Mesenchymal stem cell (in vitro differentiated cells and primary cell): ENCODE measurements around the gene MTCL1.

ENCODE experiments used
- DNase-seq: peaks from one replicate; pipeline ENCODE4 v3.0.0-alpha.2; 2013
- H2AFZ ChIP-seq: one replicate; pipeline ENCODE4 v1.6.1; 2013; ENCODE audit warnings: low read depth, mild to moderate bottlenecking, control low read depth, inconsistent platforms, low read length, moderate library complexity
- H2AK5ac ChIP-seq: 2 replicates; pipeline ENCODE4 v1.6.1; 2013; ENCODE audit warnings: low read length, moderate library complexity, mild to moderate bottlenecking, inconsistent platforms; ENCODE audit not compliant: severe bottlenecking
- H2BK120ac ChIP-seq: one replicate; pipeline ENCODE4 v1.6.1; 2013; ENCODE audit warnings: low read depth, mild to moderate bottlenecking, inconsistent platforms, low read length, moderate library complexity
- H2BK12ac ChIP-seq, 2 experiments: one replicate each; pipeline ENCODE4 v1.6.1; 2013; ENCODE audit warnings: inconsistent platforms in 2 of 2, low read length in 2 of 2, mild to moderate bottlenecking in 2 of 2, moderate library complexity in 2 of 2, control low read depth in 1 of 2
- H2BK15ac ChIP-seq: one replicate; pipeline ENCODE4 v1.6.1; 2013; ENCODE audit warnings: mild to moderate bottlenecking, low read depth, inconsistent platforms; ENCODE audit not compliant: poor library complexity, severe bottlenecking
- H2BK5ac ChIP-seq: 2 replicates; pipeline ENCODE4 v1.6.1; 2013; ENCODE audit warnings: low read depth, mild to moderate bottlenecking, low read length, control low read depth, inconsistent platforms; ENCODE audit not compliant: poor library complexity, severe bottlenecking
- H3K14ac ChIP-seq, 2 experiments: one replicate each; pipeline ENCODE4 v1.6.1; 2013; ENCODE audit warnings: inconsistent platforms in 2 of 2, low read length in 2 of 2, control low read depth in 1 of 2, mild to moderate bottlenecking in 1 of 2, moderate library complexity in 1 of 2
- H3K18ac ChIP-seq, 2 experiments: one replicate each; pipeline ENCODE4 v1.6.1; 2013; ENCODE audit warnings: inconsistent platforms in 2 of 2, low read length in 2 of 2, control low read depth in 1 of 2, low read depth in 1 of 2, mild to moderate bottlenecking in 1 of 2
- H3K23ac ChIP-seq, 2 experiments: one replicate each; pipeline ENCODE4 v1.6.1; 2013; ENCODE audit warnings: inconsistent platforms in 2 of 2, low read length in 2 of 2, mild to moderate bottlenecking in 2 of 2, moderate library complexity in 2 of 2, control low read depth in 1 of 2
- H3K27ac ChIP-seq: 2 replicates; pipeline ENCODE4 v1.5.1; 2013; ENCODE audit warnings: mild to moderate bottlenecking, moderate library complexity, low read length, control low read depth, inconsistent platforms; ENCODE audit not compliant: poor library complexity, severe bottlenecking
- H3K27me3 ChIP-seq, 2 experiments: 2 replicates each; pipeline versions ENCODE4 v1.6.1 to v1.7.0; 2013; ENCODE audit warnings: low read length in 2 of 2, mild to moderate bottlenecking in 2 of 2, moderate library complexity in 2 of 2, control low read depth in 1 of 2, inconsistent platforms in 1 of 2; ENCODE audit not compliant: control insufficient read depth in 1 of 2, insufficient read depth in 1 of 2
- H3K36me3 ChIP-seq, 2 experiments: 2 replicates each; pipeline versions ENCODE4 v1.6.1 to v1.7.0; 2013; ENCODE audit warnings: low read length in 2 of 2, control low read depth in 1 of 2, inconsistent platforms in 1 of 2, low read depth in 1 of 2, mild to moderate bottlenecking in 1 of 2; ENCODE audit not compliant: insufficient read depth in 2 of 2, control insufficient read depth in 1 of 2
- H3K4ac ChIP-seq, 2 experiments: one replicate each; pipeline ENCODE4 v1.6.1; 2013; ENCODE audit warnings: inconsistent platforms in 2 of 2, low read length in 2 of 2, mild to moderate bottlenecking in 2 of 2, moderate library complexity in 2 of 2, control low read depth in 1 of 2, low read depth in 1 of 2
- H3K4me1 ChIP-seq: 2 replicates; pipeline ENCODE4 v1.6.1; 2013; ENCODE audit warnings: low read depth, low read length, control low read depth; ENCODE audit not compliant: control insufficient read depth, insufficient read depth
- H3K4me2 ChIP-seq: 2 replicates; pipeline ENCODE4 v1.6.1; 2013; ENCODE audit warnings: low read length, mild to moderate bottlenecking, inconsistent platforms; ENCODE audit not compliant: poor library complexity, severe bottlenecking
- H3K4me3 ChIP-seq, 2 experiments: 2 replicates each; pipeline versions ENCODE4 v1.5.1 to v1.7.0; 2013; ENCODE audit warnings: low read length in 2 of 2, mild to moderate bottlenecking in 2 of 2, control low read depth in 1 of 2, low read depth in 1 of 2; ENCODE audit not compliant: insufficient read depth in 1 of 2
- H3K79me1 ChIP-seq: replicated peaks from 2 replicates; pipeline ENCODE4 v1.6.1; 2013; ENCODE audit warnings: mild to moderate bottlenecking, control low read depth, low read length, inconsistent platforms; ENCODE audit not compliant: poor library complexity, severe bottlenecking
- H3K9ac ChIP-seq: 2 replicates; pipeline ENCODE4 v1.7.0; 2013; ENCODE audit warnings: mild to moderate bottlenecking, low read length, moderate library complexity
- H3K9me3 ChIP-seq: 2 replicates; pipeline ENCODE4 v1.7.0; 2013; ENCODE audit warnings: mild to moderate bottlenecking, low read length; ENCODE audit not compliant: control insufficient read depth
- H4K8ac ChIP-seq: one replicate; pipeline ENCODE4 v1.6.1; 2013; ENCODE audit warnings: inconsistent platforms, mild to moderate bottlenecking, low read length, moderate library complexity
- H4K91ac ChIP-seq: one replicate; pipeline ENCODE4 v1.6.1; 2013; ENCODE audit warnings: mild to moderate bottlenecking, low read length, inconsistent platforms
- WGBS: methylation state at CpG from one replicate; pipeline ENCODE4 v1.1.7; 2013; ENCODE audit warnings: mixed read lengths; 5-methylcytosine and 5-hydroxymethylcytosine counted together

Gene MTCL1

DNA sequence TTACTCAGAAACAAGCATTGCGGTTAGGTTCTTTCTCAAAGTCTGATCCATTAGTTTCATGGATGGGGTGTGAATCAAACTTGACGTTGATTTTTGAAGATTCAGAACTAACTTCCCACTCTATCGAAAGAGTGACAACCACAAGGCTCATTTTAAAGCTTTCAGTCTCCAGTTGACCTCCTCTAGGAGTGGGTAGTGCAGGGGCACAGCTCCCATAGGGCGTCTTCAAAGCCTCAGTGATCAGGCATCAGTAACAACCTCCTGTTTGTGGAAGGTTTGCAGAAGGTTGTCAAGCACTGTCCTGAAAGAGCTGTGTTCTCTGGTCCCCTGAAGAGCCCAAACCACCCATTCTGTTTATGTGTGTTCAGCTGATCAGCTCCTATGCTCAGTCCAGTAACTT, 10.2 kb downstream of the MTCL1 start:
- H2AFZ ChIP-seq, result no peak overlapping the region
- H3K4me3 ChIP-seq, result no peak overlapping the region
- no peak overlapping the region for H3K23ac ChIP-seq
- no peaks in the 10 kb centered on the region for H3K9me3 ChIP-seq
- H2BK5ac ChIP-seq, result no peak overlapping the region
- H3K18ac ChIP-seq, result no peak overlapping the region
- H2BK12ac ChIP-seq, result no peak overlapping the region
- no peaks in the 10 kb centered on the region for H3K27me3 ChIP-seq
- no peak overlapping the region for H4K91ac ChIP-seq
- WGBS, result 91% methylated on average over 4 of the region's 4 CpGs
- H2AK5ac ChIP-seq, result no peak overlapping the region
- H3K4ac ChIP-seq, result no peak overlapping the region
- peaks cover 23% of the 10 kb centered on the region for H3K4me1 ChIP-seq
- peaks cover 35 to 79% of the 10 kb centered on the region in 2 experiments for H3K36me3 ChIP-seq
- no peak overlapping the region for H3K14ac ChIP-seq
- H2BK120ac ChIP-seq, result no peak overlapping the region
- H4K8ac ChIP-seq, result no peak overlapping the region
- no peak overlapping the region for H2BK15ac ChIP-seq
- H3K79me1 ChIP-seq, result peaks cover 1% of the 10 kb centered on the region
- DNase-seq, result no peak
- H3K27ac ChIP-seq, result no peak overlapping the region
- no peak overlapping the region for H3K4me2 ChIP-seq
- no peak overlapping the region for H3K9ac ChIP-seq

DNA sequence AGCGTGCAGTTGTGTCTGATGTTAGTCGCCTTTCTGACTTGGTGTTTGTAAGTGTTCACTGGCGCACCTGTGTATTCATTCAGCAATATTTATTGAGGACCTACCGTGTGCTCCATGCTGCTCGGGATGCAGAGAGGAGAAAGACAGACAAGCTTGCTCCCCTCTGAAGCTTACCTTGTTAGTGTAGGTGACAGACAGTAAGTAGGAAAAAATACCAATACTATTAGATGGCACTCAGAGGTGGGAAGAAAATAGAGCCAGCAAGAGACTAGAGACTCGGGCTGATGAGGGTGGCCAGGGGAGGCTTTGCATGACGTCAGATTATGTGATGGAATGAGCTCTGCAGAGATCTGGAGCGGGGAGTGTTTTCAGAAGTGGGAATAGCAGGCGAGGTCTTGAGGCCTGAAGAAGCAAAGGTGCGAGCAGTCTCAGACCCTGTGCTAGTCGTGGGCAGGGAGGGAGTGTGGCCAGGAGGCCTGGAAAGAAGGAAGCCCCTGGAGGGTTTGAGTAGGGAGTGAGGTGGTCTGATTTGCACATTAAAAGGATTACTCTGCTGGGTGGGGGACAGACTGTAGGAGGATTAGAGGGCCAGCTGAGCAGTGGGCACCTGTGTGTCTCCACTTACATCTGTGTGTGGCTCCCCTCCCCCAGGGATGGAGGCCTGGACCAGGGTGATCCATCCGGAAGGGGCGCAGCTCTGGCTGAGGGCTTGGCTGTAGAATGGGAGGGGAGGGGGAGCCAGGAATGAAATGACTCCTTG, 11.8 kb downstream of the MTCL1 start:
- Histone ChIP-seq H3K4me1 (peaks cover 29% of the 10 kb centered on the region), H2BK5ac (no peak overlapping the region), H3K23ac (no peak overlapping the region), H3K9ac (no peak overlapping the region), H2BK120ac (no peak overlapping the region), H3K27ac (peak overlapping the region; percentile 9), H3K27me3 (no peaks in the 10 kb centered on the region), H3K9me3 (no peaks in the 10 kb centered on the region), H4K8ac (no peak overlapping the region), H3K4ac (peak overlapping the region in 1 of 2 experiments; percentile 17), H3K79me1 (peaks cover 1% of the 10 kb centered on the region), H3K4me2 (peak overlapping the region; percentile 23), H3K14ac (no peak overlapping the region), H3K36me3 (peaks cover 41 to 89% of the 10 kb centered on the region in 2 experiments), H3K4me3 (peak overlapping the region in 1 of 2 experiments; percentile 31), H2AFZ (no peak overlapping the region), H4K91ac (no peak overlapping the region), H2BK12ac (peak overlapping the region in 1 of 2 experiments; percentile 40), H3K18ac (no peak overlapping the region), H2BK15ac (no peak overlapping the region), H2AK5ac (peak overlapping the region; percentile 22)
- WGBS, result 75% methylated on average over 13 of the region's 13 CpGs
- DNase-seq, result no peak

- Histone ChIP-seq H2AK5ac (no peak overlapping the region), H2AFZ (no peak overlapping the region), H3K23ac (no peak overlapping the region), H2BK12ac (peak overlapping the region in 1 of 2 experiments; percentile 55), H3K18ac (no peak overlapping the region), H3K4me2 (no peak overlapping the region), H2BK120ac (no peak overlapping the region), H3K9me3 (no peaks in the 10 kb centered on the region), H3K79me1 (peaks cover 3% of the 10 kb centered on the region), H3K27me3 (no peaks in the 10 kb centered on the region), H3K36me3 (peaks cover 41 to 97% of the 10 kb centered on the region in 2 experiments), H3K27ac (no peak overlapping the region), H3K9ac (no peak overlapping the region), H3K4me1 (peaks cover 27% of the 10 kb centered on the region), H4K91ac (no peak overlapping the region), H3K14ac (no peak overlapping the region), H3K4ac (no peak overlapping the region), H3K4me3 (no peak overlapping the region), H2BK5ac (no peak overlapping the region), H2BK15ac (no peak overlapping the region), H4K8ac (no peak overlapping the region)
- 92% methylated on average over 15 of the region's 16 CpGs for WGBS
- DNase-seq, result no peak
These were observed 13.1 kb downstream of the MTCL1 start for GRCh38 chr18:8718401-8718913.

- no peak overlapping the region for H2BK12ac ChIP-seq
- no peak overlapping the region for H4K8ac ChIP-seq
- no peak overlapping the region for H3K27ac ChIP-seq
- no peak overlapping the region for H2AFZ ChIP-seq
- H3K4me1 ChIP-seq, result peaks cover 25% of the 10 kb centered on the region
- H4K91ac ChIP-seq, result no peak overlapping the region
- peaks cover 46 to 96% of the 10 kb centered on the region in 2 experiments for H3K36me3 ChIP-seq
- H3K9me3 ChIP-seq, result no peaks in the 10 kb centered on the region
- no peak overlapping the region for H2BK5ac ChIP-seq
- peaks cover 3% of the 10 kb centered on the region for H3K79me1 ChIP-seq
- no peak overlapping the region for H3K9ac ChIP-seq
- H2BK120ac ChIP-seq, result no peak overlapping the region
- H3K4me3 ChIP-seq, result no peak overlapping the region
- H3K4ac ChIP-seq, result no peak overlapping the region
- H3K27me3 ChIP-seq, result no peaks in the 10 kb centered on the region
- H3K18ac ChIP-seq, result no peak overlapping the region
- H3K14ac ChIP-seq, result no peak overlapping the region
- no peak overlapping the region for H3K23ac ChIP-seq
- no peak overlapping the region for H2AK5ac ChIP-seq
- no peak overlapping the region for H3K4me2 ChIP-seq
- no peak for DNase-seq
- H2BK15ac ChIP-seq, result no peak overlapping the region
- 37% methylated on average over 2 of the region's 4 CpGs for WGBS
These were observed 13.8 kb downstream of the MTCL1 start for GRCh38 chr18:8719192-8719591.
